ENCODE measurements around the gene FMN1.

DNA sequence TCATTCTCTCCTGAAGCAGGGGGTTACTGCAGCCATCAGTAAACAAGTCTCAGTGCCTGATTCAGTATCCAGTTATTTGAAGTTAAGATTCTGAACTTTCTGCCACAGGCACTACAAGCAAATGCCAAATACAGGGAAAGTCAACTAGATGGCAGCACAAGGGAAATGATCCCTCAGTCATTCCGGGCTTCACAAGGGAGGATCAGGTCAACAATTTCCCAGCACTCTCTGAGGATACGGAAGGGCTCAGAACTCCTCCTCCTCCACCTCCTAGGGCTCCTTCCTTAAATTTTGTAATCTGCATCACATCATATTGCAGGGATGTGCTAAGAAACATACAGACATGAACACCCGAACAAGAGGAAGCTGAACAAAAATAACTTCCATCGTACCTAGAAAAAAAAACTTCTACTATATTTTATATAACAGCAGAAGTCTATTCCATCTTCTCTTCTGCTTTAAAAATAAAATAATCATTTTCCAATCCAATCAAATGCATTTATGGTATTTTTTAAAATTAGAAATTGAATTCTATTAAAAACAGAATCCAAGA is 187.1 kb downstream of the FMN1 start:
- TF ChIP-seq, protein P1, sequence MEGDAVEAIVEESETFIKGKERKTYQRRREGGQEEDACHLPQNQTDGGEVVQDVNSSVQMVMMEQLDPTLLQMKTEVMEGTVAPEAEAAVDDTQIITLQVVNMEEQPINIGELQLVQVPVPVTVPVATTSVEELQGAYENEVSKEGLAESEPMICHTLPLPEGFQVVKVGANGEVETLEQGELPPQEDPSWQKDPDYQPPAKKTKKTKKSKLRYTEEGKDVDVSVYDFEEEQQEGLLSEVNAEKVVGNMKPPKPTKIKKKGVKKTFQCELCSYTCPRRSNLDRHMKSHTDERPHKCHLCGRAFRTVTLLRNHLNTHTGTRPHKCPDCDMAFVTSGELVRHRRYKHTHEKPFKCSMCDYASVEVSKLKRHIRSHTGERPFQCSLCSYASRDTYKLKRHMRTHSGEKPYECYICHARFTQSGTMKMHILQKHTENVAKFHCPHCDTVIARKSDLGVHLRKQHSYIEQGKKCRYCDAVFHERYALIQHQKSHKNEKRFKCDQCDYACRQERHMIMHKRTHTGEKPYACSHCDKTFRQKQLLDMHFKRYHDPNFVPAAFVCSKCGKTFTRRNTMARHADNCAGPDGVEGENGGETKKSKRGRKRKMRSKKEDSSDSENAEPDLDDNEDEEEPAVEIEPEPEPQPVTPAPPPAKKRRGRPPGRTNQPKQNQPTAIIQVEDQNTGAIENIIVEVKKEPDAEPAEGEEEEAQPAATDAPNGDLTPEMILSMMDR (IDR thresholded peaks at IDR 0.05): no peak
- no peak for TF ChIP-seq POLR2A (IDR thresholded peaks at IDR 0.05)

Measured in testis (tissue), 2 donors.